Endothelial cell (in vitro differentiated cells): Measurements from ENCODE around the gene SLC39A1. TPM values are rescaled to one million over a fixed set of nuclear protein-coding genes. Genes with fewer than 3 reads are reported as not detected.
"Not testable (repeated sequence)": the region's sequence is repeated elsewhere in the genome, so short reads cannot be mapped to it uniquely, and the experiment has no call there.

ENCODE experiments used
- DNase-seq: peaks from one replicate; pipeline ENCODE4 v3.0.0; 2021; ENCODE audit warnings: low spot score
- H3K27ac Mint-ChIP-seq: one replicate; pipeline ENCODE4 v1.8.0; 2021; ENCODE audit warnings: mixed read lengths, inconsistent platforms; ENCODE audit not compliant: unreplicated experiment
- H3K27me3 Mint-ChIP-seq: one replicate; pipeline ENCODE4 v1.8.0; 2021; ENCODE audit warnings: mild to moderate bottlenecking, moderate library complexity, mixed read lengths, inconsistent platforms; ENCODE audit not compliant: unreplicated experiment
- H3K36me3 Mint-ChIP-seq: one replicate; pipeline ENCODE4 v1.8.0; 2021; ENCODE audit warnings: mild to moderate bottlenecking, low read depth, mixed read lengths, inconsistent platforms; ENCODE audit not compliant: unreplicated experiment
- H3K4me1 Mint-ChIP-seq: one replicate; pipeline ENCODE4 v1.8.0; 2021; ENCODE audit warnings: mild to moderate bottlenecking, mixed read lengths, inconsistent platforms; ENCODE audit not compliant: unreplicated experiment
- H3K4me3 Mint-ChIP-seq: one replicate; pipeline ENCODE4 v1.8.0; 2021; ENCODE audit warnings: mild to moderate bottlenecking, mixed read lengths, inconsistent platforms; ENCODE audit not compliant: unreplicated experiment
- H3K9me3 Mint-ChIP-seq: one replicate; pipeline ENCODE4 v1.8.0; 2021; ENCODE audit warnings: mixed read lengths, inconsistent platforms; ENCODE audit not compliant: unreplicated experiment
- long read RNA-seq: library from polyadenylated mRNA; unstranded; transcript quantifications from one replicate; pipeline ENCODE4 v2.0.0, GENCODE V29; 2020; ENCODE audit not compliant: unreplicated experiment
- total RNA-seq: library from RNA; stranded (reverse); fragmentation: NEBNext Ultra II Directional; extraction: Animal tissue kit (Norgen Biotek cat#: 25700); gene quantifications from one replicate; pipeline ENCODE4 v1.2.1, GENCODE V29; 2021; ENCODE audit not compliant: unreplicated experiment
- TF ChIP-seq, protein P1 (sequence below): fragments of 200-600 bp; sonication (generic); IDR thresholded peaks from one replicate; pipeline ENCODE4 v1.5.0; 2021; ENCODE audit warnings: antibody characterized with exemption; ENCODE audit not compliant: unreplicated experiment

Gene SLC39A1, protein sequence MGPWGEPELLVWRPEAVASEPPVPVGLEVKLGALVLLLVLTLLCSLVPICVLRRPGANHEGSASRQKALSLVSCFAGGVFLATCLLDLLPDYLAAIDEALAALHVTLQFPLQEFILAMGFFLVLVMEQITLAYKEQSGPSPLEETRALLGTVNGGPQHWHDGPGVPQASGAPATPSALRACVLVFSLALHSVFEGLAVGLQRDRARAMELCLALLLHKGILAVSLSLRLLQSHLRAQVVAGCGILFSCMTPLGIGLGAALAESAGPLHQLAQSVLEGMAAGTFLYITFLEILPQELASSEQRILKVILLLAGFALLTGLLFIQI
- 136 TPM for total RNA-seq
- long read RNA-seq, transcript SLC39A1-203 (4 exons, 2,398 nt): minor isoform, 9 of 171 reads
- long read RNA-seq, transcript SLC39A1-202 (4 exons, 2,084 nt): major isoform, 124 of 171 reads
- long read RNA-seq, transcript SLC39A1-211 (4 exons, 2,322 nt): minor isoform, 7 of 171 reads
- long read RNA-seq, transcript SLC39A1-204 (3 exons, 2,723 nt): minor isoform, 21 of 171 reads
- long read RNA-seq, partial matches to known transcripts: 2 of 171 reads
- long read RNA-seq, other reads (novel, unspliced or antisense): 6 of 171 reads

DNA sequence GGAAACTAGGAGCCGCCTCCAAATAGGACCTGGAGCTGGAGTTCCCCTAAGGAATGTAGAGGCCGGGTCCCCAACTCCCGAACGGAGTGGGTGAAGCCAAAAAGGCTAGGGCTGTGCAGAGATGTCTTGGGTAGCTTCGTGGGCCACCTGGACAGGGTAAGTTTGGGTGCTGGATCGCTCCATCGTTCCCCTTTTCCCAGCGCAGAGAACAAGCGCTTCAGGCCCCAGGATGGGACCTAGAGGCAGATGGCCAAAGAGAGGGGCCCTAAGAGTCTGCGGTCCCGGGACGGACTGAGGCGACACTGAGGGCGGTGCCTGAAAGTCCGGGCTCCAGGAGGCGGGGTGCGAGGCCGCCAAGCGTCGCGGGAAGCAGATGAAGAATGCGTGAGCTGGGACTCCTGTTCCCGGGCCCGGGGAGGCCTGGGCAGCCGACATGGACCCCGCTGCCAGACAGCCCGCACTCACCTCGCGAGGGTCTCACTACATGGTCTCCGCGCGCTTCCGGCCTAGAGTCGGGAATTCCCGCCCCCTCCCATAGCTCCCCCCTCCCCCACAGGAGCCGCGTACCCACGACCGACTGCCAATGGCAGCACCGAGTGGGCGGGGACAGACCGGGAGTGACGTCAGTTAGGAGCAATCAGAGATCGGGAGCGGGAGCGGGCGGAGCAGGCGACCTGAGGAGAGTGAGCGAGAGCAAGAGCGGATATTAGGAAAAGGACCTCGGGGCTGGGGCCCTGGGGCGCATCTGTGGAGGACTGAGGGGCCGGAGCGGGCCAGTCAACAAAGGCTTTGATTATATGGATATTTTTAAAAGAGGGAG lies at the start of gene SLC39A1:
TSS of gene SLC39A1 (minus strand) at position 508 of the 820 bp plus-strand sequence. CDS start 822 bp downstream, outside the sequence.
- peak within 1 kb of the TSS; percentile 100 for H3K27ac Mint-ChIP-seq
- H3K36me3 Mint-ChIP-seq: peaks cover 15% of the 10 kb centered on the region
- H3K4me3 Mint-ChIP-seq: peak within 1 kb of the TSS; percentile 96
- no peaks in the 10 kb centered on the region for H3K9me3 Mint-ChIP-seq
- peak; percentile 96 for DNase-seq
- peaks cover 63% of the 10 kb centered on the region for H3K4me1 Mint-ChIP-seq
- TF ChIP-seq, protein P1, sequence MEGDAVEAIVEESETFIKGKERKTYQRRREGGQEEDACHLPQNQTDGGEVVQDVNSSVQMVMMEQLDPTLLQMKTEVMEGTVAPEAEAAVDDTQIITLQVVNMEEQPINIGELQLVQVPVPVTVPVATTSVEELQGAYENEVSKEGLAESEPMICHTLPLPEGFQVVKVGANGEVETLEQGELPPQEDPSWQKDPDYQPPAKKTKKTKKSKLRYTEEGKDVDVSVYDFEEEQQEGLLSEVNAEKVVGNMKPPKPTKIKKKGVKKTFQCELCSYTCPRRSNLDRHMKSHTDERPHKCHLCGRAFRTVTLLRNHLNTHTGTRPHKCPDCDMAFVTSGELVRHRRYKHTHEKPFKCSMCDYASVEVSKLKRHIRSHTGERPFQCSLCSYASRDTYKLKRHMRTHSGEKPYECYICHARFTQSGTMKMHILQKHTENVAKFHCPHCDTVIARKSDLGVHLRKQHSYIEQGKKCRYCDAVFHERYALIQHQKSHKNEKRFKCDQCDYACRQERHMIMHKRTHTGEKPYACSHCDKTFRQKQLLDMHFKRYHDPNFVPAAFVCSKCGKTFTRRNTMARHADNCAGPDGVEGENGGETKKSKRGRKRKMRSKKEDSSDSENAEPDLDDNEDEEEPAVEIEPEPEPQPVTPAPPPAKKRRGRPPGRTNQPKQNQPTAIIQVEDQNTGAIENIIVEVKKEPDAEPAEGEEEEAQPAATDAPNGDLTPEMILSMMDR: no peak
- peaks cover 17% of the 10 kb centered on the region for H3K27me3 Mint-ChIP-seq

DNA sequence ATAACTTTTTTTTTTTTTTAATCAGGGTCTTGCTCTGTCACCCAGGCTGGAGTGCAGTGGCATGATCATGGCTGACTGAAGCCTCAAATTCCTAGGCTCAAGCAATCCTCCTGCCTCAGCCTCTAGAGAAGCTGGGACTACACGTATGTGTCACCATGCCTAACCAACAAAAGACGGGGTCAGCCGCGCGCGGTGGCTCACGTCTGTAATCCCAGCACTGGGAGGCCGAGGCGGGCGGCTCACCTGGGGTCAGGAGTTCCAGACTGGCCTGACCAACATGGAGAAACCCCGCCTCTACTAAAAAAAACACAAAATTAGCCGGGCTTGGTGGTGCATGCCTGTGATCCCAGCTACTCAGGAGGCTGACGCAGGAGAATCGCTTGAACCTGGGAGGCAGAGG lies 49.2 kb upstream of the SLC39A1 start:
- not testable (repeated sequence) for H3K4me3 Mint-ChIP-seq, H3K9me3 Mint-ChIP-seq, H3K36me3 Mint-ChIP-seq, H3K27me3 Mint-ChIP-seq, H3K27ac Mint-ChIP-seq, DNase-seq, H3K4me1 Mint-ChIP-seq

DNA sequence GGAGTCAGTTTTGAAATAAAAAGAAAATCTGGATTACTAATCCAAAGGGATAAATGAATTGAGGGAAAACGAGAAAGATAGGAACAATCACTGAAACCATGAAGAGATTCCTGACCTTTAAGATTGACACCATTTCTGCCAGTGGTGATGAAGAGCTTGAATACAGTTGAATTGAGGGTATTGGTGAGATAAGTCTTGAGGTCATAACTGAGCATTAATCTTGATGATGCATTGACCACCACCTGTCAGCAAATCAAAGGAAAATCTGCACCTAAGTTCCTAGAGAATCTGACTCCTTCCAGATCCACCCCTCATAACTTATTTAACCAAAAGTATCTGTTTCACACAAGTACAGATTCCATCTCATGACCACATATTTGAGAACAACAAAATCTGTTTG lies 48.8 kb upstream of the SLC39A1 start:
- Mint-ChIP-seq H3K36me3 (no peaks in the 10 kb centered on the region), H3K27ac (no peak overlapping the region), H3K4me3 (no peak overlapping the region), H3K4me1 (no peaks in the 10 kb centered on the region), H3K9me3 (no peaks in the 10 kb centered on the region), H3K27me3 (no peaks in the 10 kb centered on the region)
- TF ChIP-seq, protein P1: no peak
- no peak for DNase-seq

DNA sequence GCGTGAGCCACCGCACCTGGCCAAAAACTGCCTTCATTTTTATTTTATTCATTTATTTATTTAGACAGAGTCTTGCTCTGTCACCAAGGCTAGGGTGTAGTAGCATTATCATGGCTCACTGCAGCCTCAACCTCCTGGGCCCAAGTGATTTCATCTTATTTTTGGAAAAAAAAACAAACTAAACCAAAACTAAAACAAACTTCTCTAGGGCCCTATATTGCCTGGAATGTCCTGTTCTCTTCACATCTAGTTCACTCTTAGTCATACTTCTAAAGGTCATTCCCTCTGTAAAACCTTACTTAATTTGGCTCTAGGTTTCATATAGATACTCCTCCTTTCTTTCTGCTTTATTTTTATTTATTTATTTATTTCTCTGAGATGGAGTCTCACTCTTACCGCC lies 42.8 kb upstream of the SLC39A1 start:
- Mint-ChIP-seq H3K27me3 (no peaks in the 10 kb centered on the region), H3K9me3 (no peaks in the 10 kb centered on the region), H3K27ac (no peak overlapping the region), H3K4me1 (no peaks in the 10 kb centered on the region), H3K4me3 (no peak overlapping the region), H3K36me3 (no peaks in the 10 kb centered on the region)
- TF ChIP-seq, protein P1: no peak
- no peak for DNase-seq

DNA sequence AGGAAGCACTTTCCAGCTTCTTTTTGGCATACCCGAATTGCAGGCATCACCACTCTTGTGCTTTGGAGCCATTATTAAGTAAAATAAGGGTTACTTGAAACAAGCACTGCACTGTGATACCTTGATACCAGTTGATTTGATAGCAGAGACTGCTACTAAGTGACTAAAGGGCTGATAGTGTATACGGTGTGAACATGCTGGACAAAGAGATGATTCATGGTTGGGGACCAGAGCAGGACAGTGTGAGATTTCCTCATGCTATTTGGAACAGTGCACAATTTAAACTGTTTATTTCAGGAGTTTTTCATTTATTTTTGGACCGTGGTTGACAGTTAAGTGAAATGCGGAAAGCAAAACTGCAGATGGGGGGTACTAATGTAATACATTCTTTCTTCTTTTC lies 37.1 kb upstream of the SLC39A1 start:
- Mint-ChIP-seq H3K27me3 (peaks cover 3% of the 10 kb centered on the region), H3K4me1 (no peaks in the 10 kb centered on the region), H3K36me3 (peaks cover 2% of the 10 kb centered on the region), H3K9me3 (no peaks in the 10 kb centered on the region), H3K4me3 (no peak overlapping the region), H3K27ac (no peak overlapping the region)
- TF ChIP-seq, protein P1: no peak
- DNase-seq: no peak

DNA sequence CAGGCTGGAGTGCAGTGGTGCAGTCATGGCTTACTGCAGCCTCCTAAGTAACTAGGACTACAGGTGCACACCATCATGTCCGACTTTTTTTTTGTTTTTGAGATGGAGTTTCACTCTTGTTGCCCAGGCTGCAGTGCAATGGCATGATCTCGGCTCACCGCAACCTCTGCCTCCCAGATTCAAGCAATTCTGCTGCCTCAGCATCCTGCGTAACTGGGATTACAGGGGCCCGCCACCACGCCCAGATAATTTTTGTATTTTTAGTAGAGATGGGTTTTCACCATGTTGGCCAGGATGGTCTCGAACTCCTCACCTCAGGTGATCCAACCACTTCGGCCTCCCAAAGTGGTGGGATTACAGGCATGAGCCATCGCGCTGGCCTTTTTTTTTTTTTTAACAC lies 33.5 kb upstream of the SLC39A1 start:
- not testable (repeated sequence) for H3K27ac Mint-ChIP-seq, H3K9me3 Mint-ChIP-seq, H3K4me1 Mint-ChIP-seq, DNase-seq, H3K4me3 Mint-ChIP-seq, H3K27me3 Mint-ChIP-seq
- peaks cover 15% of the 10 kb centered on the region for H3K36me3 Mint-ChIP-seq
